H1 (cell line): ENCODE data around the gene CDH20. TPM values are rescaled to one million over a fixed set of nuclear protein-coding genes. Genes with fewer than 3 reads are reported as not detected.

Source experiments
- CTCF ChIA-PET: fragments of 300-600 bp; sonication (Branson Sonifier 250); formaldehyde crosslinking; loops from one replicate; lab custom pipeline; 2021; ENCODE audit not compliant: partially characterized antibody; lab: Charles Lee
- POLR2A ChIA-PET: fragments of 300-600 bp; sonication (Branson Sonifier 250); formaldehyde crosslinking; loops from one replicate; lab custom pipeline; 2021; ENCODE audit warnings: inconsistent platforms; ENCODE audit not compliant: partially characterized antibody; lab: Charles Lee
- DNase-seq, 2 experiments: peaks; one replicate each; pipeline versions ENCODE4 v3.0.0 to v3.0.0-alpha.2; 2010 to 2022; ENCODE audit warnings: low spot score in 2 of 2, low read depth in 1 of 2, mixed read lengths in 1 of 2
- FAIRE-seq: peaks from 2 replicates; lab custom pipeline; 2011; peaks lifted over from hg19 to GRCh38; lab: Jason Lieb, UNC
- H2AFZ ChIP-seq: 2 replicates; pipeline ENCODE4 v1.8.1; 2012; ENCODE audit warnings: low read length, inconsistent platforms
- H2AK5ac ChIP-seq: 2 replicates; pipeline ENCODE4 v1.6.1; 2013; ENCODE audit warnings: low read depth, low read length
- H2BK120ac ChIP-seq: replicated peaks from 2 replicates; pipeline ENCODE3; 2013; ENCODE audit warnings: low read depth, low read length, inconsistent platforms
- H2BK12ac ChIP-seq: 2 replicates; pipeline ENCODE4 v1.6.1; 2013; ENCODE audit warnings: low read depth, low read length
- H2BK15ac ChIP-seq: 2 replicates; pipeline ENCODE4 v1.6.1; 2013; ENCODE audit warnings: low read length
- H2BK20ac ChIP-seq: 2 replicates; pipeline ENCODE4 v1.6.1; 2013; ENCODE audit warnings: low read length
- H2BK5ac ChIP-seq: 2 replicates; pipeline ENCODE4 v1.6.1; 2013; ENCODE audit warnings: low read depth, low read length
- H3K14ac ChIP-seq: 2 replicates; pipeline ENCODE4 v1.6.1; 2013; ENCODE audit warnings: inconsistent platforms; ENCODE audit not compliant: insufficient read length
- H3K18ac ChIP-seq: 2 replicates; pipeline ENCODE4 v1.6.1; 2013; ENCODE audit warnings: low read length; ENCODE audit errors: extremely low read depth
- H3K23ac ChIP-seq: 2 replicates; pipeline ENCODE4 v1.6.1; 2013; ENCODE audit warnings: inconsistent platforms; ENCODE audit not compliant: insufficient read length
- H3K23me2 ChIP-seq: 2 replicates; pipeline ENCODE4 v1.6.1; 2013; ENCODE audit warnings: low read depth, low read length
- H3K27ac ChIP-seq: 2 replicates; pipeline ENCODE4 v1.6.1; 2011; ENCODE audit warnings: low read depth, low read length, inconsistent platforms
- H3K27me3 ChIP-seq, 4 experiments: replicated peaks in 1 of 4; 1 replicate in 1 of 4; 2 replicates in 3 of 4; pipeline versions ENCODE4 v1.6.1 to v1.8.1; 2011 to 2013; ENCODE audit warnings: low read length in 3 of 4, mild to moderate bottlenecking in 3 of 4, inconsistent platforms in 2 of 4, mixed read lengths in 2 of 4, moderate library complexity in 1 of 4; ENCODE audit not compliant: control insufficient read depth in 3 of 4, insufficient read depth in 3 of 4; ENCODE audit errors: extremely low read depth in 1 of 4
- H3K36me3 ChIP-seq, 4 experiments: 2 replicates each; pipeline versions ENCODE4 v1.6.1 to v1.8.1; 2011 to 2013; ENCODE audit warnings: mild to moderate bottlenecking in 4 of 4, low read length in 3 of 4, moderate library complexity in 2 of 4, control low read depth in 1 of 4, inconsistent platforms in 1 of 4; ENCODE audit not compliant: insufficient read depth in 4 of 4, control insufficient read depth in 2 of 4
- H3K4ac ChIP-seq: replicated peaks from 2 replicates; pipeline ENCODE3; 2013; ENCODE audit warnings: low read length, low read depth, mixed read lengths, inconsistent platforms; ENCODE audit not compliant: insufficient read length
- H3K4me1 ChIP-seq, 4 experiments: replicated peaks in 1 of 4; 1 replicate in 1 of 4; 2 replicates in 3 of 4; pipeline versions ENCODE4 v1.6.1 to v1.8.1; 2011 to 2013; ENCODE audit warnings: low read length in 3 of 4, inconsistent platforms in 2 of 4, mixed read lengths in 1 of 4; ENCODE audit not compliant: insufficient read depth in 4 of 4, control insufficient read depth in 3 of 4
- H3K4me2 ChIP-seq, 2 experiments: 2 replicates each; pipeline versions ENCODE4 v1.6.1 to v1.8.1; 2011 to 2013; ENCODE audit warnings: low read depth in 2 of 2, low read length in 2 of 2, control low read depth in 1 of 2, inconsistent platforms in 1 of 2, mild to moderate bottlenecking in 1 of 2; ENCODE audit not compliant: insufficient read depth in 1 of 2
- H3K4me3 ChIP-seq, 4 experiments: fragments of 200-600, 300-600 bp in 1 of 4; sonication (generic), shearing (Covaris generic), sonication (Bioruptor Twin) in 1 of 4; 2 replicates each; pipeline versions ENCODE4 v1.5.1 to v1.8.1; 2011 to 2016; ENCODE audit warnings: low read length in 4 of 4, low read depth in 3 of 4, control low read depth in 2 of 4, inconsistent platforms in 2 of 4, mild to moderate bottlenecking in 2 of 4, mixed read lengths in 1 of 4, moderate library complexity in 1 of 4; ENCODE audit not compliant: insufficient read depth in 2 of 4; ENCODE audit errors: extremely low read depth in 1 of 4
- H3K56ac ChIP-seq: replicated peaks from 2 replicates; pipeline ENCODE3; 2013; ENCODE audit warnings: low read depth, mild to moderate bottlenecking, mixed read lengths, low read length, inconsistent platforms; ENCODE audit not compliant: insufficient read length
- H3K79me1 ChIP-seq: 2 replicates; pipeline ENCODE4 v1.6.1; 2013; ENCODE audit warnings: low read depth, low read length, control low read depth
- H3K79me2 ChIP-seq, 2 experiments: 2 replicates each; pipeline versions ENCODE4 v1.6.1 to v1.8.1; 2012 to 2013; ENCODE audit warnings: low read length in 2 of 2, mild to moderate bottlenecking in 2 of 2, inconsistent platforms in 1 of 2; ENCODE audit not compliant: insufficient read depth in 2 of 2, control insufficient read depth in 1 of 2
- H3K9ac ChIP-seq, 4 experiments: replicated peaks in 1 of 4; 1 replicate in 1 of 4; 2 replicates in 3 of 4; pipeline versions ENCODE4 v1.6.1 to v1.8.1; 2011 to 2013; ENCODE audit warnings: low read depth in 3 of 4, low read length in 3 of 4, control low read depth in 2 of 4, mild to moderate bottlenecking in 2 of 4, moderate library complexity in 2 of 4, inconsistent platforms in 1 of 4; ENCODE audit errors: extremely low read depth in 1 of 4
- H3K9me3 ChIP-seq, 2 experiments: 2 replicates each; pipeline versions ENCODE4 v1.6.1 to v1.8.1; 2012 to 2013; ENCODE audit warnings: mild to moderate bottlenecking in 2 of 2, moderate library complexity in 2 of 2, control low read depth in 1 of 2, inconsistent platforms in 1 of 2, low read depth in 1 of 2, low read length in 1 of 2, mixed read lengths in 1 of 2; ENCODE audit not compliant: insufficient read depth in 2 of 2
- H4K20me1 ChIP-seq, 2 experiments: replicated peaks in 1 of 2; 2 replicates each; pipeline versions ENCODE3 to v1.8.1; 2011 to 2013; ENCODE audit warnings: inconsistent platforms in 2 of 2, low read length in 2 of 2, mild to moderate bottlenecking in 1 of 2; ENCODE audit not compliant: insufficient read depth in 2 of 2, control insufficient read depth in 1 of 2
- H4K5ac ChIP-seq: 2 replicates; pipeline ENCODE4 v1.6.1; 2013; ENCODE audit warnings: low read length, low read depth, mixed read lengths, inconsistent platforms; ENCODE audit not compliant: insufficient read length
- H4K8ac ChIP-seq: 2 replicates; pipeline ENCODE4 v1.8.0; 2013; ENCODE audit warnings: mild to moderate bottlenecking, moderate library complexity, low read length, inconsistent platforms; ENCODE audit not compliant: insufficient read depth; ENCODE audit errors: extremely low read depth
- H4K91ac ChIP-seq: replicated peaks from 2 replicates; pipeline ENCODE3; 2013; ENCODE audit warnings: low read length, mixed read lengths, inconsistent platforms; ENCODE audit not compliant: insufficient read length
- CREB1 ChIP-seq: IDR thresholded peaks from 2 replicates; pipeline ENCODE4 v1.6.1; 2012; ENCODE audit warnings: inconsistent platforms
- EGR1 ChIP-seq: IDR thresholded peaks from 2 replicates; pipeline ENCODE4 v1.6.1; 2011; ENCODE audit warnings: low read depth, low read length, borderline replicate concordance
- HDAC6 ChIP-seq: IDR thresholded peaks from one replicate; pipeline ENCODE4 v1.7.1; 2012; ENCODE audit warnings: low read depth, mild to moderate bottlenecking, inconsistent platforms, low read length, moderate library complexity
- MAFK ChIP-seq: IDR thresholded peaks from 2 replicates; pipeline ENCODE4 v1.6.1; 2012; ENCODE audit warnings: low read depth, mild to moderate bottlenecking, improper control_type of control experiment, low read length
- POLR2AphosphoS5 ChIP-seq: IDR thresholded peaks from 2 replicates; pipeline ENCODE4 v1.6.1; 2011; ENCODE audit warnings: low read depth, low read length
- RNF2 ChIP-seq: fragments of 200-900, 300-1000 bp; sonication (generic); IDR thresholded peaks from 2 replicates; pipeline ENCODE4 v1.7.1; 2016; ENCODE audit warnings: borderline replicate concordance, low read depth, mild to moderate bottlenecking, antibody characterized with exemption, low read length; ENCODE audit not compliant: poor library complexity, severe bottlenecking; ENCODE audit errors: missing control alignments
- ZNF274 ChIP-seq: IDR thresholded peaks from 2 replicates; pipeline ENCODE4 v1.7.0; 2012; ENCODE audit warnings: low read length, borderline replicate concordance; ENCODE audit errors: extremely low read depth
- WGBS, 2 experiments: shearing (Covaris generic) in 1 of 2; methylation state at CpG; one replicate each; pipeline versions ENCODE4 v1.1.6 to v1.1.7; 2013 to 2015; ENCODE audit warnings: low lambda C conversion rate in 2 of 2, mixed read lengths in 2 of 2, inconsistent platforms in 1 of 2, low coverage in 1 of 2, missing lambda C conversion rate in 1 of 2; ENCODE audit not compliant: insufficient replicate concordance in 2 of 2, insufficient coverage in 1 of 2, insufficient read length in 1 of 2; ENCODE audit errors: extremely low coverage in 1 of 2, missing lambda C conversion rate in 1 of 2; 5-methylcytosine and 5-hydroxymethylcytosine counted together
- polyA plus RNA-seq, 7 experiments: library from polyadenylated mRNA; depleted of rRNA in 3 of 7; stranded (reverse) in 5 of 7; unstranded in 2 of 7; fragments of >200 nt in 5 of 7; fragments of 200-250 nt in 2 of 7; gene quantifications; 1 replicate in 5 of 7; 2 replicates in 1 of 7; 4 replicates in 1 of 7; pipeline versions ENCODE4 v1.2.1 to v1.2.3, GENCODE V29; 2011 to 2013; ENCODE audit warnings: missing spikeins in 2 of 7, mixed read lengths in 2 of 7
- total RNA-seq: library from RNA; stranded (reverse); fragmentation: NEBNext Ultra II Directional; extraction: Animal tissue kit (Norgen Biotek cat#: 25700); gene quantifications from 2 replicates; pipeline ENCODE4 v1.2.1, GENCODE V29; 2021

The CDH20 gene
- total and polyA plus RNA-seq, 2 of the 8 experiments (the other 6 are each of a cell fraction or from before 2014, with no cell fraction given), result 0.07 to 0.12 TPM

DNA sequence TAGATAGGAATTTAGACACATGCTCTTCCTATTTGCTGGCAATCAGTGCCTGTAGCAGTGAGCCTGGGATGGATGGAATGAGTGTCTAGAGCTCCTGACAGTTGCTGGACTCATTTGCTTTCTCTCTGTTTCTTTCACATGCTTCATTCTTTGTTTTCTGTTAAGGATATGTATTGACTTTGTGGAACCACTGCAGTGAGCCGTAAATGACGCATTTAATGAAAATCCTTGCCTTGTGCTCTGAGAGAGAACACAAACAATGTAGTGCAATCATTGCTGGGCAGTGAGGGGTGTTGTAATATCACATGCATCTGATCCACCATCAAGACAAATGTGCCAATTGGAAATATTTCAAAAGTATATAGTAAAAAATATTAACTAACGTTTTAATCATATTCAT is 25.2 kb upstream of the CDH20 start:
- no peak overlapping the region for H3K4me2 ChIP-seq
- H2BK20ac ChIP-seq, result no peak overlapping the region
- no peak overlapping the region for H2AK5ac ChIP-seq
- H3K4me3 ChIP-seq, result no peak overlapping the region
- H3K79me1 ChIP-seq, result no peaks in the 10 kb centered on the region
- no peak overlapping the region for H2AFZ ChIP-seq
- H3K9ac ChIP-seq, result no peak overlapping the region
- H3K56ac ChIP-seq, result no peak overlapping the region
- H4K20me1 ChIP-seq, result no peaks in the 10 kb centered on the region
- no peak overlapping the region for H3K4ac ChIP-seq
- no peak overlapping the region for H2BK12ac ChIP-seq
- H2BK5ac ChIP-seq, result no peak overlapping the region
- H3K79me2 ChIP-seq, result no peaks in the 10 kb centered on the region
- no peak overlapping the region for H3K14ac ChIP-seq
- CTCF ChIA-PET, result interaction anchor here (1.2 to 3.6 kb wide), 2 partner anchors 14 to 194 kb away, joined by 5 to 14 read pairs; no protein-coding TSS in a partner anchor
- H3K23ac ChIP-seq, result no peak overlapping the region
- H3K36me3 ChIP-seq, result no peaks in the 10 kb centered on the region
- H3K27ac ChIP-seq, result no peak overlapping the region
- H4K5ac ChIP-seq, result no peak overlapping the region
- TF ChIP-seq EGR1, result no peak
- no peak for TF ChIP-seq POLR2AphosphoS5
- TF ChIP-seq RNF2, result no peak
- TF ChIP-seq HDAC6, result no peak
- no peak for TF ChIP-seq ZNF274
- TF ChIP-seq MAFK, result no peak
- no peak for TF ChIP-seq CREB1
- POLR2A ChIA-PET, result no interaction called here
- H4K91ac ChIP-seq, result no peak overlapping the region
- FAIRE-seq, result no peak
- no peaks in the 10 kb centered on the region for H3K4me1 ChIP-seq
- H3K23me2 ChIP-seq, result no peaks in the 10 kb centered on the region
- H3K18ac ChIP-seq, result no peak overlapping the region
- H4K8ac ChIP-seq, result no peak overlapping the region
- no peaks in the 10 kb centered on the region for H3K27me3 ChIP-seq
- H2BK120ac ChIP-seq, result no peak overlapping the region
- DNase-seq, result no peak
- H3K9me3 ChIP-seq, result no peaks in the 10 kb centered on the region; a peak in 1 of 4 replicates
- H2BK15ac ChIP-seq, result no peak overlapping the region
- WGBS, 2 experiments, result 89% methylated on average over 3 of the region's 3 CpGs; no CpG with 5 or more reads in 1 of the 2 experiments
